ENCODE data around the gene MYO7A.

Gene MYO7A

DNA sequence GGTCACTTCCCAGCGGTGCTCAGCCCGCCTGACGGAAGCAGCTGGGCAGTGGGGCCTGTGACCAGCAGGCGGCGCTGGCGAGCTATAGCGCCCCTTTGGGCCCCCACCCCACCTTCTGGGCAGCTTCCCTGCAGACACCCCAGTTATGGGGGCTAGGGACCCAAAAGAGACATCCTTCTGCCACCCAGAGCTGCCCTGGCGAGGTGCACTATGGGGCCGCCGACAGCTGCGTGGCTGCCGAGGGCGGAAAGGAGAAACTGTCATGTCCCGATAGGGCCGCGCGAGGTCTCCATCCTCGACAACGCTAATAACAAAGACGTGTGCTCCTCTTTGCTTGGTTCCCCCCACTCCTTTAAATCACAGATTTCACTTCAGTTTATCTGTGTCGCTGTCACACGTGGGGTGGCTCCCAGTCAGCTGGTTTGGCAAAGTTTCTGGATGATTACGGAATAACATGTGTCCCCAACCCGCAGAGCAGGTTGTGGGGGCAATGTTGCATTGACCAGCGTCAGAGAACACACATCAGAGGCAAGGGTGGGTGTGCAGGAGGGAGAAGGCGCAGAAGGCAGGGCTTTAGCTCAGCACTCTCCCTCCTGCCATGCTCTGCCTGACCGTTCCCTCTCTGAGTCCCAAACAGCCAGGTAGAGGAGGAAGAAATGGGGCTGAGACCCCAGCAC is 673 bp upstream of the MYO7A start:
- peak; percentile 16 to 36 (median 22) for DNase-seq (ENCODE audit: low read depth in 3 of 3)

DNA sequence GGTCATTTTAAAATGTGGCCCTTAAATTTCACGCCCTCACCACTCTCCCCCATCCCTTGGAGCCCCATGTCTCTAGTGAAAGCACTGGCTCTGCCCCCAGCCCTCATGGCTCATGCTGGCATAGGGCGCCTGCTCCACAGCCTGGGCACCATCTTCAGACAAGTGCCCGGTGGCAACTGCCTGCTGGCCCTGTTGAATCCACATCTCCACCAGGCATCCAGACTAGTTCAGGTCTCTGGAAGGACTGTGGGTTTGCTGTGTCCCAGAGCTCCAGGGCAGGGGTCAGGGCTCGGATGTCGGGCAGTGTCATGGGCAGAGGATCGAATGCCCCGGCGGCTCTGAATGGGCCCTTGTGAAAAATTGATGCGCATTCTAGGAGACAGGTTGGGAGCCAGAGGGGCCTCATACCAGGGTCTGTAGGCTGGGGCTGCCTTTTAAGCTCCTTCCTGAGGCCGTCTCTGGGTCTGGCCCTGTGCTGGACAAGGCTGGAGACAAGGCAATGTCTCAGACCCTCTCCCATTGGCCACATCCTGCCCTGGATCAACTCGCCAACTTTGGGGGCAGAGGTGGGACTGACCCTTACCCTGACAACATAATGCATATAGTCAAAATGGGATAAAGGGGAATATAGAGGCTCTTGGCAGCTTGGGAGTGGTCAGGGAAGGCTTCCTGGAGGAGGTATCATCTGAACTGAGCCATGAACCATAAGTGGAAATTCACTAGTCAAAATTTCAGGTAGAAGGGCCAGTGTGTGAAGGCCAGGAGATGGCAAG is 1.2 kb downstream of the MYO7A start:
- no peak for DNase-seq (ENCODE audit: low read depth in 3 of 3)

DNA sequence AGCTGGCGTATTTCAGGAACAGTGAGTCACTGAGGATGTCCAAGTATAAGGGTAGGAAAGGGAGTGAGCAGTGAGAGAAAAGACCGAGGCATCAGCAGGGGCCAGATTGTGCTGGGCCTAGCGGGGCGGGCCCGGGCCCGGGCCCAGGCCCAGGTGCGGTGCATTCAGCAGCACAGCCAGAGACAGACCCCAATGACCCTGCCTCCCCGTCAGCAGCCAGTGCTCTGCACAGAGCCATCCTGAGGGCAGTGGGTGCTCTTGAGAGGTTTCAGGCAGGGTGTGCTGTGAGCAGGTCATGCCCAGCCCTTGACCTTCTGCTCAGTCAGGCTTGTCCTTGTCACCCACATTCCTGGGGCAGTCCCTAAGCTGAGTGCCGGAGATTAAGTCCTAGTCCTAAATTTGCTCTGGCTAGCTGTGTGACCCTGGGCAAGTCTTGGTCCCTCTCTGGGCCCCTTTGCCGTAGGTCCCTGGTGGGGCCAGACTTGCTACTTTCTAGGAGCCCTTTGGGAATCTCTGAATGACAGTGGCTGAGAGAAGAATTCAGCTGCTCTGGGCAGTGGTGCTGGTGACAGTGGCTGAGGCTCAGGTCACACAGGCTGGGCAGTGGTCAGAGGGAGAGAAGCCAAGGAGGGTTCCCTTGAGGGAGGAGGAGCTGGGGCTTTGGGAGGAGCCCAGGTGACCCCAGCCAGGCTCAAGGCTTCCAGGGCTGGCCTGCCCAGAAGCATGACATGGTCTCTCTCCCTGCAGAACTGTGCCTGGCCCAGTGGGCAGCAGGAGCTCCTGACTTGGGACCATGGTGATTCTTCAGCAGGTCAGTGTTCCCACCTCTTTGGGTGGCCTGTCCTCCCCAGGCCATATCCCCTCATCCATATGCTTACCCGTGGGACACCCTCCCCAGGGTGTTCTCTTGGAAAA is 2.1 kb downstream of the MYO7A start:
- no peak for DNase-seq (ENCODE audit: low read depth in 3 of 3)

DNA sequence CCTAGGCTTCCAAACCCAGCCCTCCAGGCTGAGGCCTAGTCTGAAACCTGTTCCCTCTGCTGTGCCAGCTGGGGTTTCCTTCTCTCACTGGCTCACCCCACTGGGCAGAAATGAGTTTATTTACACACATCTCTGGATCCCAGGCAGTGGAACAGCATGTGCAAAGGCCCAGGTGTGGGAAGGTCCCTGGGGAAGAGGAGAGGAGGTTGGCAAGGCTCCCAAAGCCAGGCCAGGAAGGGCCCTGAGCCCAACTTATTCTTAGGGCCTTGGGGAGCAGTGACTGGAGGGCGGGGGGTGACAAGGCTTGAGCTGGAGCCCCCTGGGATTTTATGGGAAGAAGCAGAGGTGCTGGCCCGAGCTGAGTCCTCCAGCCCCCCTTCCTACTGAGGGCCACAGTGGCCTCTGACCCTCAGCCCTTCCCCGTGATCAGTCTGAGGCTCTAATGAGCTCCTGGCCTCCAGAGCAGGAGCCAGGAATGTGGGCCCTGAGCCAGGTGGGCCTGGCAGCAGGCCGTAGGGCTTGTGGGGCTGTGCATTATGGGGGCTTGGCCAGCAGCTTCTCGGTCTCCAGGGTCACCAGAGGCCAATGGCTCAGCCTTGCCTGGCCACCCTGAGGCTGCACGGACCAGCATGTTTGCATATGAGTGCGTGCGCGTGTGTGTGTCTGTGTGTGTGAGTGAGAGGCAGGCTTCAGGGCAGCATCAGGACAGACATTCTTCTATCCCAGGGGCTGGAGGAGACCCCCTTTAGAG is 2.9 kb downstream of the MYO7A start:
- no peak for DNase-seq (ENCODE audit: low read depth in 3 of 3)

DNA sequence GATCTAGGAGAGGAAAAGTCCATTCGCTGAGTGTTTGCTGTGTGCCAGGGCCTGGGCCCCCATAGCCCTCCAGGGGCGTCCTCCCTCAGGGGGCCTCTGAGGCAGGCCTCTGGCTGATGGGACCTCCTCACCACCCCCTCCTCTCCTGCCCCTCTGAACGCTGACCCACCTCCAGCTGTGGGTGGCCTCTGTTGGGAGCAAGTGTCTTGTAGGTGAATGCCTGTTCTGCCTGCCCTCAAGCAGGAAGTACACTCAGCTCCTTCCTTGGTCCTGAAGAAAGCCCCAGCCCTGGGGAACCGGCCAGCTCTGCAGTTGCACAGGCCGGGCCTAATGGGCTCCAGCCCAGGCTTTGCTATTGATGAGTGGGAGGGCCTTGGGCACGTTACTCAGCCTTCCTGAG is 3.5 kb downstream of the MYO7A start:
- no peak for DNase-seq (ENCODE audit: low read depth in 3 of 3)

DNA sequence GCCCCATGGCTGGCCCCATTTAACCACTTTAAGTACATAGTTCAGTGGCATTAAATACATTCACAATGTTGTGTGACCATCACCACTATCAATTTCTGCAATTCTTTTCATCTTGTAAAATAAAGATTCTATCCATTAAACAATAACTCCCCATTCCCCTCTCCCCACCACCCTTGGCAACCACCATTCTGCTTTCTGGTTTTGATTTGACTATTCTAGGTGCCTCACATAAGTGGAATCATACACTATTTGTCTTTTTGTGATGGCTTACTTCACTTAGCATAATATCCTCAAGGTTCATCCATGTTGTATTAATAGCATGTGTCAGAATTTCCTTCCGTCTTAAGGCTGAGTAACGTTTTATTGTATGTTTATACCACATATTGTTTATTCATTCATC is 7.0 kb downstream of the MYO7A start:
- DNase-seq (ENCODE audit: low read depth in 3 of 3) = no peak

DNA sequence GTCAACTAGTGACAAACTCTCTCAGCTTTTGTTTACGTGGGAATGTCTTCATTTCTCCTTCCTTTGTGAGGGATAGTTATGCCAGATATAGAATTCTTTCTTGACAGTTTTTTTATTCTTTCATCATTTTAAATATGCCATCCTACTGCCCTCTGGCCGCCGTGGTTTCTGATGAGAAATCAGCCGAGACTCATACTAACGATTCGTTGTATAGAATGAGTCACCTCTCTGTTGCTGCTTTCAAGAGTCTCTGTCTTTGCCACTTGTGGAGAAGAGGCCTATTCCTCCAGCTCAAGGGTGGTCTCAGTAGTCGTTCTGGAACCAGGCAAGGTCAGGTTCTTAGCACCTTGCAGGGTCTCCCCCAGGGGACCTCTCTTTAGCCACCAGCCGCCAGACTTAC is 8.0 kb downstream of the MYO7A start:
- no peak for DNase-seq (ENCODE audit: low read depth in 3 of 3)

DNA sequence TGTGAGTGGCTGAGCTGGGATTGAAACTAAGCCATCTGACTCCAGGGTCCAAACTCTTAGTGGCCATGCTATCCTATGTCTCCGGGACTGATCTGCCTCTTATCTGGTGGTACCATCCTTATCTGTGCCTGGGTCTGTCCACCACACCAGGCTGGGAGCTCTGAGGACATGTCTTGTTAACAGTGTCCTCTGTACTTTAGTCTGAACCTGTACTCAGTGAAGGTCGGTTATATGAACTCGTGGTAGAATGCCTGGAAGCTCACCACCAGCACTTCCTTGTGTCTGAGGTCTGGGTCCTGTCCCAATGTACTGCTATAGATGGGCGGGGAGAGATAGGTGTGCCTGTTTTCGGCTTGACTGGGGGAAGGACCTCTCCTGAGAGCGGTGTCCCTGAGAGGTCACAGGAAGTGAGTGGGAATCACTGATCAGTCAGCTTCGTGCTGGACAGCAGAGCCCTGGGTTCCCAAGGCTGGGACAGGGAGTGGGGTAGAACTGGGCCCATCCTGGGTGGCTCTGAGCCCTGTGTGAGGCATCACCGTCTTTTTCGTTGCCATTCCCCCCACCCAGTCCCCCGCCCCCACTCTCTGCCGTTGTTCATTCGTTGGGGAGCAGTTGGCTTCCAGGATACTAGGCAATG is 8.9 kb downstream of the MYO7A start:
- no peak for DNase-seq (ENCODE audit: low read depth in 3 of 3)

DNA sequence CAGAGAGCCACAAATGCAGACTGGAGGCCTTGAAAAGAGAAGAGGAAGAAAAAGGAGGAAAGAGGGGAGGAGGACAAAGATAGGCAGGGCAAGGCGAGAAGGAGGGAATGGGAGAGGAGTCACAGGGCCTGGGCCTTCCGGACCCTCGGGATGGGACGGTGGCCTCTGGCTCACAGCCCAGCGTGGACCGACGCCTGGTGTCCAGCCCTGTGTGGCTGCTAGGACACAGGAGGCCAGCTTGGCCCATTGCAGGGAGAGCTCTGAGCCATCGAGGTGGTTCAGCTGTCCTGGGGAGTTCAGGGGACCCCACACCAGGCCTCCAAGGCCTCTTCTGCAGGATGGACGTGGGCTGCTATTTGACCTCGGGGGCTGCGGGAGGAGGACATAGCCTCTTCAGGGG is 9.4 kb downstream of the MYO7A start:
- DNase-seq (ENCODE audit: low read depth in 3 of 3) = no peak

DNA sequence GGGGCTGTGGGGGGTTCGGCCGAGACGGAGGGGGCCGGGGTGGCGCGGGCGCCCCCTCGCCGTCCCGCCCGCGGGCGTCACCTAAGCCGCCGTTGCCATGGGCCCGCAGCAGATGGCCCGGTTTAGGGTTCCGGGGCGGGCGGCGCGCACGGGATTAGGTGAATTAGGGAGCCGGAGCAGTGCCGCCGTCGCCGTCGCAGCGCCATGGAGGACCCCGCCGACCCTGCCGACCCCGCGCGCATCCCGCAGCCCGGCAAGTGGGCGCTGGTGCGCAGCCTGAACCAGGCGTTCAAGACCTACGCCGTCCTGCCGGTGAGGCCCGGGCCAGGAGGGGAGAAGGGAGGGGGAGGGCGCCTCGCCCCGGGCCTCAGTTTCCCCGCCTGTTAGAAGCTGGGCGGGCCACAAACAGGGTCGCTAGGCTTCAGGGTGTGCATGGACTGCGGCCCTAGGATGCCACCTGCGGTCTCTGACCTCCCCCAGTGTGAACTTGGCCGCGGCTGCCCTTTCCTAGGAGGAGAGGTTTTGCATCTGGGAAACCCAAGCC is 10.1 kb downstream of the MYO7A start:
- DNase-seq (ENCODE audit: low read depth in 3 of 3) = no peak

DNA sequence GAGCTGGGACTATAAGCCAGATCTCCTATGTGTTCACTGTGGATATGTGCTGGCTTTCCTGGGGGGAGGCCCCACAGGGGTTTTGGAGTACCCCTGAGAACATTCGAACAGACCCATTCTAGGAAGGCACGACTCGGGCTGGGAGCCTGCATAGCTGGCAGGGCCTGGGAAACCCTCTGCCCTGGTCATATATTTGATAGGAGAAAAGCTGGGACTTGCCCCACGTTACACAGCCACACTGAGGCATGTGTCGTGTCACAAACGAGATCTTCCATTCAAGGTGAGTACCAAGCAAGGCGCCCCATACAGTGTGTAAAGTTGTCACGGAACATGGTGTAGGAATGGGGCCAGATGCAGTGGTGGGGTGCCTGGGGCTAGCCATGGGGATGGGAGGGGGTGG is 11.2 kb downstream of the MYO7A start:
- DNase-seq (ENCODE audit: low read depth in 3 of 3) = no peak

DNA sequence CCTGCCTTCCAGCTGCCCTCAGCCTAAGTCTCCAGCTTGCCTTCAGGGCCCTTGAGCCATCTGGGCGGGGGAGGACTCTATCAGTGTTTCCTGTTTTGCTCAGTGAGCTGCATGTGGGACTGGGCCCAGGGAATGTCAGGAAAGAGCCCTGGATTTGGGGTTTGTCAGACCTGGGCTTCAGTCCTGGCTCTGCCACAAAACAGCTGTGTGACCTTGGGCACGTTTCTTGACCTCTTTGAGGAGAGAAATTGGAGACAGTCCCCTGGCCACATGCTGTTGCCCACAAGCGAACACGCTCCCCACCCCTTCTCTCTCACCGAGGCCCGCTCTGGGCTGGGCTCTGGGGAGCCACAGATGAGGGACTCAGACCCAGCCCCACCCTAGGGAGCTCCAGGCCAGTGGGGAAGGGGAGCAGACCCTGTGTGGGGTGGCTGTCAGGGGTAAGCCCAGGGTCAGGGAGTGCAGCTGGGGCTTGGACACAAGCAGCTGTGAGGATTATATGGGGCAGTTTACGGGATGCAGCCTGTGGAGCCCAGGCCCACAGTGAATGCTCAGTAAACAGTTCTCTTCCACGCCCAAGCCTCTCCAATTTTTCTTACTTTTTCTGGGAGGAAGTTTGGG is 12.3 kb downstream of the MYO7A start:
- no peak for DNase-seq (ENCODE audit: low read depth in 3 of 3)

DNA sequence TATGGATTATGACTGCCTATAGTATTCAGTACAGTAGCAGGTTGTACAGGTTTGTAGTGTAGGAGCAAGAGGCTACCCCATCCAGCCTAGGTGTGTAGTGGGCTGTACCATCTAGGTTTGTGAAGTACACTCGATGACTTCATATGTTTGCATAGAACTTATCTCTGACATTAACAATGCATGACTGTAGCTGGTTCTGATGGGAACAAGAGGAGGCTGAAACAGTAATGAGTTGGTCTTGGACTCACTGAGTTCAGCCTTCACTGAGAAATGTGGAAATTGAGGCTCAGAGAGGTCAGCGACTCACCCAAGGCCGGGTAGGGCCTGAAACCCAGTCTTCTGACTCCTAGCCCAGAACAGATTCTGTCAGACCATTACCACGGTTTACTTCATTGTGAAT is 13.0 kb downstream of the MYO7A start:
- DNase-seq (ENCODE audit: low read depth in 3 of 3) = no peak

DNA sequence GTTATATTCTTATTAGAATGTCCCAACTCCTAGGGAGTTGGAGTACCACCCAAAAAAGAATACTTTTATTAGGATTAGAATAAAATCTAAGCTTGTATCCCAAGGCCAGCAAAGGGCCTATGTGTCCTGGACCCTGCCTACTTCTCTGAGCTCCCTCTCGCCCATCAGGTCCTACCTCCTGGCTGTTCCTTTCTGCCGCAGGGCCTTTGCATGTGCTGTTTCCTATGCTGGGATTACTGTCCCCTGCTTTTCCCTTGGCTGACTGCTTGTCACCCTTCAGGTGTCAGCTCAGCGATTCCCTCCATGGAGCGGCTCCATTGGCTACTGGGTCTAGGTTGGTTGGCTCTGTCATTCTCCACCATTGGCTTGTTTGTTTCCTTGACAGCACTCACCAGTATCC is 13.4 kb downstream of the MYO7A start:
- DNase-seq (ENCODE audit: low read depth in 3 of 3) = no peak

DNA sequence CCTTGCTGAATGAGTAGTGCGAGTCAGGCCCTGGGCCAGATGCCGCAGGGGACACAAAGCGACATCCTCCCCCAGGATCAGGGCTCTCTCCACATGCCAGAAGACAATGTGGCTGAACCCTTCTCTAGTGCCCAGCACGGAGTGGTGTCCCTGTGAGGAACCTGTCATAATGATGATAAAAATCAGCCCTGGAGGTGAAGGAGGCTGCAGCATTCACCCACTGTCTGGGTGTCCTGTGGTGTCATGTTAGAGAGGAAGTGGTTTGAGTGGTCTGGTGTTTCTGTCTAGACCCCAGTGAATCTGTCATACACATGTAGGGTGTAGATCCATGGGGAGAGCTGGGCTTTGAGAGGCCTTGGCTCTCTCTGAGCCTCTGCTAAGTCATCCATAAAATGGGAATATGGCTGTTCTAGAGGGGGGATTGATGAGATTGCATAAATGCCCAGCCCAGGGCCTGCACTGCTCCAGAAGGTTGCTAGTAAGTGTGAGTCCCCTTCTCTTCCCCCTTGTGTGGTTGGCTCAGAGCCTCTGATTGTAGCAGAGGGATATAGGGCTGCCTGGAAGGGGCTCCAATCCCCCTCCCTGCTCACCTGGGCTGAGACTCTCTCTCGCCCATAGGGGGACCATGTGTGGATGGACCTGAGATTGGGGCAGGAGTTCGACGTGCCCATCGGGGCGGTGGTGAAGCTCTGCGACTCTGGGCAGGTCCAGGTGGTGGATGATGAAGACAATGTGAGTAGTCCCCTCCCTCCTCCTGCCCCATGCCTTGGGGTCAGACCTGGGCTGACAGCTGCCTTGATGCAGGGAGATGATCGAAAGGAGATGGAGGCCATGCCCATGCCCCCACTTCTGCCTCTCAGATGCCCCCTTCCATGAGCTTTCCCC is 14.3 kb downstream of the MYO7A start:
- no peak for DNase-seq (ENCODE audit: low read depth in 3 of 3)

DNA sequence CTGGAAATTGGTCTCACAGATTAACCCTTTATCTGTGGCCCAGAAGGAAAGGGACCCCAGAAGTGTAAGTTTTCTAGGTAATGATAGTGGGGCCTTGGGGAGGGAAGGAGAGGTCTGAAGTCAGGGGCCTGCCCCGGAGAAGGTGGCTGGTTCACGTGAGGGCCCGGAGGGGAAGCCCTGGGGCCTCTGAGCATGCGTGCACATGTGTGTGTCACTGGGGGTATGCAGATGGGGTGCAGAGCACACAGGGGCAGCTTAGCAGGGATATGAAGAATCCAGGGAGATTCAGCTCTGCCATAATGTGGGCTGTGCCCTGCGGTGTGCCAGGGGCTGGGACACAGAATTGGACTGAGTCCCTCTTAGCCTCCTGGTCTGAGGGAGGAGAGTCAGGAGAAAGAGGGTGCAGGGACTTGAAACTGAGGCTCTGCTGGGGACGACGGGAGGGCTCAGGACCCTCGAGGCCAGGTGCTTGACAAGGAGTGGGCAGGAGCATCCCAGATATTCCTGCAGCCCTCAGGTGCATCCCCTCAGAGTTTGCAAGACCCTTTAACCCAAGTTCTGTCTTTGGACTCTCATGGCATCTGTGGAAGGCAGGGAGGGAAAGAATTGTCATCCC is 15.5 kb downstream of the MYO7A start:
- no peak for DNase-seq (ENCODE audit: low read depth in 3 of 3)

DNA sequence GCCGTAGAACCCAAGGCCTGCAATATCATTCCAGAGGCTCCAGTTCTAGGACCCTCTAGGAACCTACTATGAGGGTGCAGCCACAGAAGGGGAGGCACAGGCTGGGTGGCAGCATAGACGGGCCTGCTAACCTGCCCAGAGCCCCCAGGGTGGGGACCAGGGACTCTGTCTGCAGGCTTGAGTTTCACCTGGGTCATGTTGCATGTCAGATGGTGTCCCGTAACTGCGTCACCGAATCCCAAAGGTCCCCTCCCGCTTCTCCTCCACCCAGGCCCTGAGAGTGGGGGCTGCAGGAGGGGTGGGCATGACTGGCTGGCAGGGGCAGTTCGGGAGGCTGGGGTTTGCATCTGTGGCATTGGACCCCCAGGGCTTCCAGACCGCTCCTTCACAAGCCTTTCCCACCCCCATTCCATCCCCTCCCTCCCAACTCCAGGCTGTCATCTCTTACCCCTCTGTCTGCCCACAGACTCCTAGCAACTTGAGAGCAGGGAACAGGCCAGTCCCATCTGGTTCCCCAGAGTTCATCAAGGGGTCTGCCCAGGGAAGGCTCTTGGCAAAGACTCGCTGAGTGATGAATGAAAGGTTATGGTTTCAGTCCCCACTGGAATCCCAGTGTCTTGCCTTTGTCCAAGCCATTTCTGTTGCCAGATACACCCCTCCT is 16.3 kb downstream of the MYO7A start:
- no peak for DNase-seq (ENCODE audit: low read depth in 3 of 3)

DNA sequence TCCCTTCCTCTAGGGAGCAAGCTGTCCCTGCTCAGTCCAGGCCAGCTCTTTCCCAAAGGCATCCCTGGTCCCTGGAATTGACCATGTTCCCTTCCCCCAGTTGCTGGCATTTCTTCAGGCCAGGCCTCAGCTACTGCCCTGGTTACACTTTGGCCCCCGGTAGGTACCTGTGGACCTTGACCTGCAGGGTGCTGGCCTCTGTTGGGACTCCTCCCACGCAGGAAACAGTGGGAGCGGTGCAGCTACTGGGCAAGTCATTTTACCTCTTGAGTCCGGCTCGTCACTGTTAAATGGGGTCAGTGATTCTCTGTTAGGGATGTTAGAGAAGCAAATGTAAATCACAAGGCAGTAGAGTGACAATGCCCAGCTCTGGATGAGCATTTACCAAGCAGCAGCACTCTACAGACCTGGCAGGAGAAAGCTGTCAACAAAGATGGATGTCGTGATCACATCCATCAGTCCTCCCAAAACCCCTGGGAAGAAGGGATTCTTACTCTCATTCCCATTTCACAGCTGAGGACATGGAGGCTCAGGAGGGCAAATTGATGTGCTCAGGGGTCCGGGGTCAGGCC is 16.9 kb downstream of the MYO7A start:
- no peak for DNase-seq (ENCODE audit: low read depth in 3 of 3)
